SK-N-SH treated with all-trans-retinoic acid at 6 μM for 48 hours (cell line): ENCODE results near the gene RNF213.
"Not testable (repeated sequence)": the region's sequence is repeated elsewhere in the genome, so short reads cannot be mapped to it uniquely, and the experiment has no call there.

Source experiments
- GLIS3 ChIP-seq: fragments of 250-450 bp; sonication (Bioruptor Pico); IDR thresholded peaks from 2 replicates; pipeline ENCODE4 v1.5.0; 2020; ENCODE audit warnings: mild to moderate bottlenecking, moderate library complexity
- ISL1 ChIP-seq: fragments of 250-450 bp; sonication (Bioruptor Pico); IDR thresholded peaks from 2 replicates; pipeline ENCODE4 v2.1.2; 2022; ENCODE audit warnings: mild to moderate bottlenecking, moderate library complexity
- ZFP3 ChIP-seq: fragments of 250-450 bp; sonication (Bioruptor Pico); IDR thresholded peaks from 2 replicates; pipeline ENCODE4 v1.5.0; 2020; ENCODE audit warnings: mild to moderate bottlenecking, moderate library complexity

DNA sequence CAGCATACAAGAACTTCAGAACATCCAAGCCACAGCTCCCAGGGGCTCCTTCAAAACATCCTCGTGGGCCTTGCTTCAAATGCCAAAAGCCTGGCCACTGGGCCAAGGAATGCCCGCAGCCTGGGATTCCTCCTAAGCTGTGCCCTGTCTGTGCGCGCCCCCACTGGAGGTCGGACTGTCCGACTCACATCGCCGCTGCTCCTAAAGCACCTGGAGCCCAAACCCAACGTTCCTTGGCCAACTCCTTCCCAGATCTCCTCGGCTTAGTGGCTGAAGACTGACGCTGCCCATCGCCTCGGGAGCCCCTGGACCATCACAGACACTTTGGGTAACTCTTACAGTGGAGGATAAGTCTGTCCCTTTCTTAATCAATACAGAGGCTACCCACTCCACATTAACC lies 141.4 kb downstream of the RNF213 start:
- not testable (repeated sequence) for TF ChIP-seq ZFP3; GLIS3 (CRISPR knock-in tag); ISL1 (CRISPR knock-in tag)
